ENCODE measurements around the gene ESM1.

GRCh38 chr5:55021410-55021809, 36.0 kb upstream of the ESM1 start:
- no peak for TF ChIP-seq CTCF (conservative IDR thresholded peaks at IDR 0.05)
- TF ChIP-seq ZFX (IDR thresholded peaks at IDR 0.05), result no peak

Measured in C4-2B (cell line).